Measurements from ENCODE around the gene PEX7.
"Not testable (repeated sequence)": the region's sequence is repeated elsewhere in the genome, so short reads cannot be mapped to it uniquely, and the experiment has no call there.

Gene PEX7

GRCh38 chr6:136790411-136791295, 31.7 kb upstream of the PEX7 start:
- no peak for DNase-seq (ENCODE audit: low read depth in 2 of 3, low spot score in 2 of 3)

GRCh38 chr6:136791296-136792094, 30.9 kb upstream of the PEX7 start:
- DNase-seq (ENCODE audit: low read depth in 2 of 3, low spot score in 2 of 3) = peak in 2 of 3 experiments; percentile 15

GRCh38 chr6:136792095-136792409, 30.3 kb upstream of the PEX7 start:
- no peak for DNase-seq (ENCODE audit: low read depth in 2 of 3, low spot score in 2 of 3)

- DNase-seq (ENCODE audit: low read depth in 2 of 3, low spot score in 2 of 3) = peak; percentile 81 to 89 (median 84)
Observed at GRCh38 chr6:136792410-136793262, 29.8 kb upstream of the PEX7 start, which contains the start of gene MAP3K5. TSS of gene MAP3K5 (minus strand) at chr6:136792477. CDS start at chr6:136792157, 320 bp downstream.

GRCh38 chr6:136793363-136793762, 29.0 kb upstream of the PEX7 start:
- no peak for DNase-seq (ENCODE audit: low read depth in 2 of 3, low spot score in 2 of 3)

GRCh38 chr6:136795386-136795785, 27.0 kb upstream of the PEX7 start:
- DNase-seq (ENCODE audit: low read depth in 2 of 3, low spot score in 2 of 3) = no peak

- DNase-seq (ENCODE audit: low read depth in 2 of 3, low spot score in 2 of 3) = no peak
Observed at GRCh38 chr6:136795996-136796395, 26.4 kb upstream of the PEX7 start.

GRCh38 chr6:136798044-136798443, 24.3 kb upstream of the PEX7 start:
- DNase-seq (ENCODE audit: low read depth in 2 of 3, low spot score in 2 of 3) = no peak

DNA sequence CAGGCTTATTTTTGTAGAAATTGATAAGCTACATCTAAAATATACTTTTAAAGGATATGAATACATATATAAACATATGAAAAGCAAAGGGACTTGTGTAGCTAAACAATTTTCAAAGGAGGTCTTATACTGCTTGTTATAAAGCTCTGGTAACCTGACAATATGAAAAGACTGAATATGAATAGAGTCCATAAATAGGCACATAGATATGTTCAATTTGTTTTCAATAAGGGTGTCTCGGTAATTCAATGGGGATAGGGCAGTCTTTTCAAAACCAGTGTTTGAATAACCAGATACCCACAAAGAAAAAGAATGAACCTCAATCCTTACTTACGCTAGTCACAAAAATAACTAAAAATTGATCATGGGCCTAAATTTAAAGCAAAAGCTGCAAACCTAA, 20.8 kb upstream of the PEX7 start:
- no peak for DNase-seq (ENCODE audit: low read depth in 2 of 3, low spot score in 2 of 3)

GRCh38 chr6:136803608-136804007, 18.8 kb upstream of the PEX7 start:
- no peak for DNase-seq (ENCODE audit: low read depth in 2 of 3, low spot score in 2 of 3)

DNA sequence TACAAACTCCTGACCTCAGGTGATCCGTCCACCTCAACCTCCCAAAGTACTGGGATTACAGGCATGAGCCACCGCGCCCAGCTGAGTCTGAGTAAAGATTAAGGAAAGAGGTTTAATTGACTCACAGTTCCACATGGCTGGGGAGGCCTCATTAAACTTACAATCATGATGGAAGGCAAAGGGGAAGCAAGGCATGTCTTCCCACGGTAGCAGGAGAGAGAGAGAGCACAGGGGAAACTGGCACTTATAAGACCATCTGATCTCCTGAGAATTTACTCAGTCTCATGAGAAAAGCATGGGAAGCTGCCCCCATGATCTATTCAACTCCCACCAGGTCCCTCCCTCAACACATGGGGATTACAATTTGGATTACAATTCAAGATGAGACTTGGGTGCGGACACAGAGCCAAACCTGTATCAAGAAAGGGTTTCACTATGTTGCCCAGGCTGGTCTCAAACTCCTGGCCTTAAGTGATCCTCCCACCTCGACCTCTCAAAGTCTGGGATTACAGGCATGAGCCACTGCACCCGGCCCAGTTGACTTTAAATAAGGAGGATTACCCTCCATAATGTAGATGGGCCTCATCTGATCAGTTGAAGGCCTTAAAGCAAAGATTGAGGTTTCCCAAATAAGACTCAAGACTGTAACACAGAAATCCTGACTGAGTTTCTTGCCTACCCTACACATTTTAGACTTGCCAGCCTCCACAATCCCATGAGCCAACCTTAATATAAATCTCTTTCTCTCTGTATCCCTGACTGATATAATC, 13.1 kb upstream of the PEX7 start:
- DNase-seq (ENCODE audit: low read depth in 2 of 3, low spot score in 2 of 3) = no peak

DNA sequence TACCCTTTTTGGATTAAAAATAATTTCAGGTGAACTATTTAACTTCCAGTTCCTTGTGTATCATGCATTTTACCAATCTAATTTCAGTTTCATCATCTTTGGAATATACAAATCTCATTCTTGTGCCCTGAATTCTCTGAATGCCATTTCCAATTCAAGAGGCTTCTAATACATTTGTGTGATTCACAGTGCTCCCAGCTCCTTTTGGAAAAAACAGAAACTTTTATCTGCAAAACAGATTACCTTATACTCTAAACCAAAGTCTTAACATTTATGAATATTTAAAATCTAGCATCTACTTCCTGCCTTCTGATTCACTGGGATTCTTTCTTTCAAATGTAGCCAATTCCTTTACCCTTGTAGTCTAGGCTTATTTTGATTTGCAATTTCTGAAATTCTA, 11.1 kb upstream of the PEX7 start:
- DNase-seq (ENCODE audit: low read depth in 2 of 3, low spot score in 2 of 3) = no peak

DNA sequence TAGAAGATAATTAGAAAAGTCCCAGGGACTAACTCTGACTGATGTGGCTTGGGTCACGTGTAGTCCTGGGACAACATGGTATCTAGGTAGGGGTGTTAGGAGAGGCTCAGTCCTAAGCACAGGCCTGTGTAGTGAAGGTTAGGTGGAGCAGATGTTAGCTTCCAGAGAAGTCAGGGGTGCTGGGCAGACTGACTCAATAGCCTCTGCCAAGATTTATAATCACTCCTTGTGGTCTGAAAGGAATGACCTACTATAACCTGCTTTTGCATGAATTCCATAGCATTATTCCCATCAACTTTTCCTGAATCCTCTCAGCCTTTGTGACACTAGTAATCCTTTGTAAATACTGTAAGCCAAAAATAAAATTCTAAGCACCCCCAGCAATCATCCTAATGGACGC, 10.2 kb upstream of the PEX7 start:
- DNase-seq (ENCODE audit: low read depth in 2 of 3, low spot score in 2 of 3) = no peak

- not testable (repeated sequence) for DNase-seq (ENCODE audit: low read depth in 2 of 3, low spot score in 2 of 3)
Observed at GRCh38 chr6:136815608-136816007, 6.8 kb upstream of the PEX7 start.

DNA sequence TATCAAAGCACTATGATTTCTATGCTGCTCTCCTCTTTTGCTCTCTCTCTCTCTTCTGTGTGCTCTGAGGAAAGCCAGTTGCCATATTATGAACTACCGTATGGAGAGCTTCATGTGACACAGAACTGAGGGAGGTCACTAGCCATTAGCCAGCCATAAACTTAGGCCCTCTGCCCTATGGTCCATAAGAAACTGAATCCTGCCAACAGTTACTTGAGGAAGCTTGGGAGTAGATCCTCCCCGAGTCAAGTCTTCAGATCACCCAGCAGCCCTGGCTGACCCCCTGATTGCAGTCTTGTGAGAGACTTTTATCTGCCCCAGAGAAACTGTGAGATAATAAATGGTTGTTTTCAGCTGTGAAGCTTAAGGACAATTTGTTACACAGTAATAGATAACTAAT, 5.7 kb upstream of the PEX7 start:
- no peak for DNase-seq (ENCODE audit: low read depth in 2 of 3, low spot score in 2 of 3)

DNA sequence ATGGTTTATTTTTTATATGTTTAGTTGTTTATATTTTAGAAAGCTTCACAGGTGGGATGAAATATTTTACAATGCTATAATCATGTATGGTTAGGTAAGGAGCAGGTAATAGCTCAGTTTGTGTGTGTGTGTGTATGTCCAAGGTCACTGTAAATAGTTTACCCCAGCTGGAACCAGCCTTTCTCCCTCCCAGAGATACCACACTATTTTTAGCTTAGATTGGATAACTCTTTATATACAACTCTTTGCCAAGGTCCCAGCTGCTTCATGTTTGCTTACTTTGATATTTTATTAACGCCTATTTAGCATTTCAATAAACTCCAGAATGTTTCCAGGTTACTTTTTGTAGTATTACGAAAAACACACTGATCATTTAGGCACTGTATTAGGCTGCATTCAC, 1.8 kb upstream of the PEX7 start:
- DNase-seq (ENCODE audit: low read depth in 2 of 3, low spot score in 2 of 3) = no peak

DNA sequence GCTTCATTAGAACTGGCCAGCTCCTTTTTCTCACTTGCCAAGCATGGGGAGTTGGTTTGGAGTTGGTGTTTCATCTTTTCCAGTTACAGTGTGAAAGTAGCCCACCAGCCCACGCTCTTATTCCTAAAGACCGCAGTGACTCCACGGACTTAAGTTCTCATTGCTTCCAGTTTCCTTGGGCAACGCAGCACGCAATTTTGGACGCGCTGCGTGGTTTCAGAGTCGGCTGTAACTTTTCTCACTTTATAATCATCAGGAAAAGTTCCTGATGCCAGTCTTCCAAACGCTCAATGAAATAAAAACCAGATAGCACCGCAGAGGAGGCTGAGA, 381 bp upstream of the PEX7 start:
- peak in 2 of 3 experiments; percentile 2 to 14 for DNase-seq (ENCODE audit: low read depth in 2 of 3, low spot score in 2 of 3)

- no peak for DNase-seq (ENCODE audit: low read depth in 2 of 3, low spot score in 2 of 3)
Observed at GRCh38 chr6:136823128-136823660, 802 bp downstream of the PEX7 start.

- no peak for DNase-seq (ENCODE audit: low read depth in 2 of 3, low spot score in 2 of 3)
Observed at GRCh38 chr6:136826216-136826615, 3.8 kb downstream of the PEX7 start.

DNA sequence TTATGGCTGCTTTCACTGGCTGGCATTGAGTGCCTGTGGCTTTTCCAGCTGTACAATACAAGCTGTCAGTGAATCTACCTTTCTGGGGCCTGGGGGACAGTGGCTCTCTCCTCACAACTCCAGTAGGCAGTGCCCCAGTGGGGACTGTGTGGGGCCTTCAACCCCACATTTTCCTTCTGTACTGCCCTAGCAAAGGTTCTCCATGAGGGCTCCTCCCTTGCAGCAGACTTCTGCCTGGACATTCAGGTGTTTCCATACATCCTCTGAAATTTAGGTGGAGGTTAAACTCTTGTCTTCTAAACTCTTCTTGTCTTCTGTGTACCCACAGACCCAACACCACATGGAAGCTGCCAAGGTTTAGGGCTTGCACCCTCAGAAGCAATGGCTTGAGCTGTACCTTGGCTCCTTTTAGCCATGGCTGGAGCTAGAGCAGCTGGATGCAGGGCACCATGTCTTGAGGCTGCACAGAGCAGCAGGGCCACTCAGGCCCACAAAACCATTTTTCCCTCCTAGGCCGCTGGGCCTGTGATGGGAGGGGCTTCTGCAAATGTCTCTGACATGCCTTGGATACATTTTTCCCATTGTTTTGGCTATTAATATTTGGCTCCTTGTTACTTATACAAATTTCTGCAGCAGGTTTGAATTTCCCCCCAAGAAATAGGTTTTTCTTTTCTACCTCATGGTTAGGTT, 9.6 kb downstream of the PEX7 start:
- no peak for DNase-seq (ENCODE audit: low read depth in 2 of 3, low spot score in 2 of 3)
